Measurements from ENCODE around the gene ALG8.
"Not testable (repeated sequence)": the region's sequence is repeated elsewhere in the genome, so short reads cannot be mapped to it uniquely, and the experiment has no call there.

ALG8 gene

GRCh38 chr11:78066471-78066870 is 73.0 kb downstream of the ALG8 start:
- no peak for FAIRE-seq

GRCh38 chr11:78065203-78065602 is 74.2 kb downstream of the ALG8 start:
- FAIRE-seq: no peak

- FAIRE-seq: no peak
These were observed 75.8 kb downstream of the ALG8 start, which contains the start of gene THRSP for GRCh38 chr11:78063440-78064181. Gene THRSP, plus strand, starts transcription at chr11:78063861. Its CDS starts 21 bp downstream, at chr11:78063882.

- FAIRE-seq: no peak
These were observed 76.8 kb downstream of the ALG8 start for GRCh38 chr11:78062671-78063070.

GRCh38 chr11:78061921-78062311 is 77.5 kb downstream of the ALG8 start:
- FAIRE-seq: no peak

GRCh38 chr11:78061088-78061920 is 78.1 kb downstream of the ALG8 start:
- FAIRE-seq: no peak

- FAIRE-seq: no peak
These were observed 78.9 kb downstream of the ALG8 start for GRCh38 chr11:78060533-78060932.

GRCh38 chr11:78059749-78060328 is 79.6 kb downstream of the ALG8 start:
- FAIRE-seq: not testable (repeated sequence)

GRCh38 chr11:78057462-78058055 is 81.9 kb downstream of the ALG8 start:
- FAIRE-seq: no peak

GRCh38 chr11:78056093-78056492 is 83.3 kb downstream of the ALG8 start:
- no peak for FAIRE-seq

- no peak for FAIRE-seq
These were observed 84.5 kb downstream of the ALG8 start for GRCh38 chr11:78054971-78055370.

- no peak for FAIRE-seq
These were observed 88.2 kb downstream of the ALG8 start for GRCh38 chr11:78050964-78051831.
